A549 (cell line): ENCODE measurements around the gene CRYGN.

Experiments
- EHMT2 ChIP-seq: fragments of 200-600 bp; sonication (generic); IDR thresholded peaks from 2 replicates; pipeline ENCODE4 v1.6.1; 2016; ENCODE audit warnings: antibody characterized with exemption, low read depth, mild to moderate bottlenecking, moderate library complexity
- FOSL2 ChIP-seq, 2 experiments: fragments of 450-650 bp in 1 of 2; fragments of >200 bp in 1 of 2; sonication (Bioruptor Twin) in 1 of 2; formaldehyde crosslinking; IDR thresholded peaks; 2 replicates each; pipeline versions ENCODE4 v1.5.0 to v1.6.1; 2016 to 2020; ENCODE audit warnings: mild to moderate bottlenecking in 1 of 2, moderate library complexity in 1 of 2
- HOXB5 ChIP-seq: fragments of 250-450 bp; sonication (Bioruptor Pico); IDR thresholded peaks from 2 replicates; pipeline ENCODE4 v1.5.0; 2020; ENCODE audit warnings: mild to moderate bottlenecking, moderate library complexity
- MAFK ChIP-seq: fragments of 450-650 bp; IDR thresholded peaks from 2 replicates; pipeline ENCODE4 v1.6.1; 2014; ENCODE audit not compliant: partially characterized antibody
- MAZ ChIP-seq: fragments of 150-350 bp; IDR thresholded peaks from 2 replicates; pipeline ENCODE4 v1.6.1; 2014; ENCODE audit warnings: antibody characterized with exemption, low read depth, low read length, borderline replicate concordance
- PBX3 ChIP-seq: IDR thresholded peaks from 2 replicates; pipeline ENCODE4 v1.6.1; 2012
- RFX5 ChIP-seq: fragments of 450-650 bp; IDR thresholded peaks from 2 replicates; pipeline ENCODE4 v1.7.1; 2014; ENCODE audit warnings: antibody characterized with exemption, mild to moderate bottlenecking, moderate library complexity
- ZNF302 ChIP-seq: fragments of 250-450 bp; sonication (Bioruptor Pico); IDR thresholded peaks from 2 replicates; pipeline ENCODE4 v1.9.0; 2021; ENCODE audit warnings: inconsistent platforms, mild to moderate bottlenecking, moderate library complexity
- TF ChIP-seq, protein P1 (sequence below): fragments of >200 bp; sonication (Bioruptor Twin); formaldehyde crosslinking; IDR thresholded peaks from 3 replicates; pipeline ENCODE4 v1.5.1; 2016
- TF ChIP-seq, protein P2 (sequence below): IDR thresholded peaks from 2 replicates; pipeline ENCODE4 v1.6.1; 2012; ENCODE audit warnings: low read depth, borderline replicate concordance

- TF ChIP-seq ZNF302 (CRISPR knock-in tag) (no peak), RFX5 (no peak), MAZ (no peak), EHMT2 (no peak), PBX3 (no peak), HOXB5 (CRISPR knock-in tag) (no peak), FOSL2 (IDR thresholded peaks at IDR 0.05) (no peak), FOSL2 (CRISPR knock-in tag; IDR thresholded peaks at IDR 0.05) (no peak), MAFK (no peak)
- TF ChIP-seq, protein P1, sequence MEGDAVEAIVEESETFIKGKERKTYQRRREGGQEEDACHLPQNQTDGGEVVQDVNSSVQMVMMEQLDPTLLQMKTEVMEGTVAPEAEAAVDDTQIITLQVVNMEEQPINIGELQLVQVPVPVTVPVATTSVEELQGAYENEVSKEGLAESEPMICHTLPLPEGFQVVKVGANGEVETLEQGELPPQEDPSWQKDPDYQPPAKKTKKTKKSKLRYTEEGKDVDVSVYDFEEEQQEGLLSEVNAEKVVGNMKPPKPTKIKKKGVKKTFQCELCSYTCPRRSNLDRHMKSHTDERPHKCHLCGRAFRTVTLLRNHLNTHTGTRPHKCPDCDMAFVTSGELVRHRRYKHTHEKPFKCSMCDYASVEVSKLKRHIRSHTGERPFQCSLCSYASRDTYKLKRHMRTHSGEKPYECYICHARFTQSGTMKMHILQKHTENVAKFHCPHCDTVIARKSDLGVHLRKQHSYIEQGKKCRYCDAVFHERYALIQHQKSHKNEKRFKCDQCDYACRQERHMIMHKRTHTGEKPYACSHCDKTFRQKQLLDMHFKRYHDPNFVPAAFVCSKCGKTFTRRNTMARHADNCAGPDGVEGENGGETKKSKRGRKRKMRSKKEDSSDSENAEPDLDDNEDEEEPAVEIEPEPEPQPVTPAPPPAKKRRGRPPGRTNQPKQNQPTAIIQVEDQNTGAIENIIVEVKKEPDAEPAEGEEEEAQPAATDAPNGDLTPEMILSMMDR, result no peak
- TF ChIP-seq, protein P2, sequence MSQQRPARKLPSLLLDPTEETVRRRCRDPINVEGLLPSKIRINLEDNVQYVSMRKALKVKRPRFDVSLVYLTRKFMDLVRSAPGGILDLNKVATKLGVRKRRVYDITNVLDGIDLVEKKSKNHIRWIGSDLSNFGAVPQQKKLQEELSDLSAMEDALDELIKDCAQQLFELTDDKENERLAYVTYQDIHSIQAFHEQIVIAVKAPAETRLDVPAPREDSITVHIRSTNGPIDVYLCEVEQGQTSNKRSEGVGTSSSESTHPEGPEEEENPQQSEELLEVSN, result no peak
Observed at GRCh38 chr7:151425670-151426440, 14.1 kb downstream of the CRYGN start.
